Type B pancreatic cell (in vitro differentiated cells): ENCODE results near the gene ATOH1. TPM values are rescaled to one million over a fixed set of nuclear protein-coding genes. Genes with fewer than 3 reads are reported as not detected.

Source experiments
- DNase-seq: peaks from one replicate; pipeline ENCODE4 v3.0.0; 2021; ENCODE audit warnings: mixed read lengths; ENCODE audit not compliant: unreplicated experiment; ENCODE audit errors: extremely low spot score
- H3K27ac Mint-ChIP-seq: 2 replicates; pipeline ENCODE4 v1.8.0; 2021; ENCODE audit warnings: mild to moderate bottlenecking, mixed read lengths
- H3K27me3 Mint-ChIP-seq: 2 replicates; pipeline ENCODE4 v1.8.0; 2021; ENCODE audit warnings: mixed read lengths
- H3K36me3 Mint-ChIP-seq: 2 replicates; pipeline ENCODE4 v1.8.0; 2021; ENCODE audit warnings: mixed read lengths
- H3K4me1 Mint-ChIP-seq: one replicate; pipeline ENCODE4 v1.8.0; 2021; ENCODE audit warnings: mixed read lengths; ENCODE audit not compliant: unreplicated experiment
- H3K4me3 Mint-ChIP-seq: 2 replicates; pipeline ENCODE4 v1.8.0; 2021; ENCODE audit warnings: mild to moderate bottlenecking, mixed read lengths
- H3K9me3 Mint-ChIP-seq: 2 replicates; pipeline ENCODE4 v1.8.0; 2021; ENCODE audit warnings: mixed read lengths
- CTCF ChIP-seq: fragments of 200-600 bp; sonication (generic); conservative IDR thresholded peaks from 2 replicates; pipeline ENCODE4 v1.5.0; 2021; ENCODE audit warnings: antibody characterized with exemption, mild to moderate bottlenecking
- total RNA-seq: library from RNA; stranded (reverse); gene quantifications from 2 replicates; pipeline ENCODE4 v1.2.1, GENCODE V29; 2021; ENCODE audit warnings: low replicate concordance

The ATOH1 gene
- total RNA-seq, 1 donor from 2014 or later, result 0.97 TPM

- DNase-seq, result no peak
- no peak overlapping the region for H3K27ac Mint-ChIP-seq
- peak; percentile 80 for TF ChIP-seq CTCF
Observed at GRCh38 chr4:93788712-93789111, 39.8 kb upstream of the ATOH1 start.

GRCh38 chr4:93791570-93792195 lies 36.9 kb upstream of the ATOH1 start:
- Mint-ChIP-seq H3K4me3 (no peak overlapping the region), H3K4me1 (no peaks in the 10 kb centered on the region), H3K9me3 (no peaks in the 10 kb centered on the region), H3K27ac (no peak overlapping the region), H3K36me3 (no peaks in the 10 kb centered on the region), H3K27me3 (peaks cover 12% of the 10 kb centered on the region)
- DNase-seq, result no peak
- peak; percentile 94 for TF ChIP-seq CTCF

More at GRCh38 chr4:93788712-93789111, 39.8 kb upstream of the ATOH1 start:
- no peak overlapping the region for H3K4me3 Mint-ChIP-seq
- peaks cover 4% of the 10 kb centered on the region for H3K27me3 Mint-ChIP-seq
- no peaks in the 10 kb centered on the region for H3K9me3 Mint-ChIP-seq
- H3K4me1 Mint-ChIP-seq, result no peaks in the 10 kb centered on the region
- H3K36me3 Mint-ChIP-seq, result no peaks in the 10 kb centered on the region

- no peaks in the 10 kb centered on the region for H3K36me3 Mint-ChIP-seq
- peaks cover 14% of the 10 kb centered on the region for H3K27me3 Mint-ChIP-seq
- H3K4me3 Mint-ChIP-seq, result no peak overlapping the region
- no peak overlapping the region for H3K27ac Mint-ChIP-seq
- DNase-seq, result no peak
- no peaks in the 10 kb centered on the region for H3K4me1 Mint-ChIP-seq
- no peak for TF ChIP-seq CTCF
- H3K9me3 Mint-ChIP-seq, result no peaks in the 10 kb centered on the region
Observed at GRCh38 chr4:93802045-93802444, 26.5 kb upstream of the ATOH1 start.

GRCh38 chr4:93809773-93810172 lies 18.8 kb upstream of the ATOH1 start:
- TF ChIP-seq CTCF, result no peak
- H3K9me3 Mint-ChIP-seq, result no peaks in the 10 kb centered on the region
- H3K4me3 Mint-ChIP-seq, result no peak overlapping the region
- no peak for DNase-seq
- H3K36me3 Mint-ChIP-seq, result no peaks in the 10 kb centered on the region
- no peaks in the 10 kb centered on the region for H3K4me1 Mint-ChIP-seq
- no peak overlapping the region for H3K27ac Mint-ChIP-seq
- peaks cover 42% of the 10 kb centered on the region for H3K27me3 Mint-ChIP-seq

DNA sequence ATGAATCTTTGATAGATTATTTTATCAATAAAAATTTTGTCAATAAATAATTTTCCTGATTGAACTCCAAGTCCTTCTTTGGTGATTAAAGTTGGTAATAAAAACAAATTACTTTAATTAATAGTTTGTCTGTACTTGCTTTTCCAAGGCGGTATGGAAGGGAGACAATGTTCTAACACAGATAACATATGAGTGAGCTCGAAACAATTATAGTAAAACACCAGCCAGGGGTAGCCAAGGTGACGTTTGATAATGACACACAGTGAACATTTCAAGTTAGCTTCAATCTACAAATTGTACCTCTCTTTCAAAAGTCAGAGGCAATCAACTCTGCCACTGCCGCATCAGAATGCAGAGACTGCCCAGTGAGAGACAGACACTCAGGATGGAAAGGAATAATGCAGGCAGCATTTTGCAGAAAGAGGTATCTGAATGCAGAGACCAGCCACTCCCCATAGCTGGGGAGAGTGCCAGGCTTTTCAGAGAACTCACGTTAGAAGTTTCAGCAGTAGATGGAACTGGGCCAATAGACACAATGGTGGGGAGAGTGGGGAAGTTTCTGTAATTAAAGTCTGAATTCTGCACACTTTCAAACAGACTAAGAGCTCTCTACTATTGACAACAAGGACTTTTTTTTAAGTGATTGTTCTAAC lies 18.1 kb upstream of the ATOH1 start:
- Mint-ChIP-seq H3K27me3 (peaks cover 43% of the 10 kb centered on the region), H3K9me3 (no peaks in the 10 kb centered on the region), H3K36me3 (no peaks in the 10 kb centered on the region), H3K4me3 (no peak overlapping the region), H3K4me1 (no peaks in the 10 kb centered on the region), H3K27ac (no peak overlapping the region)
- TF ChIP-seq CTCF, result no peak
- DNase-seq, result no peak
